Forelimb muscle (tissue), 1 donor: ENCODE results near the gene LRRC15. TPM values are rescaled to one million over a fixed set of nuclear protein-coding genes. Genes with fewer than 3 reads are reported as not detected.

Experiments used
- polyA plus RNA-seq: library from polyadenylated mRNA; unstranded; fragments of 120-200 nt; gene quantifications from one replicate; pipeline ENCODE4 v1.2.1, GENCODE V29; 2013; ENCODE audit not compliant: insufficient read length

The LRRC15 gene
- polyA plus RNA-seq, 1 donor: 0.18 TPM

Other genes with a start within 250 kb of the LRRC15 start
- gene HES1, start 233.6 kb downstream of the LRRC15 start, polyA plus RNA-seq: 30.3 TPM
- not detected for gene CPN2, start 18.4 kb downstream of the LRRC15 start, polyA plus RNA-seq
- 0.35 TPM for gene GP5, start 29.5 kb upstream of the LRRC15 start, polyA plus RNA-seq
- gene ATP13A3, start 117.3 kb upstream of the LRRC15 start, polyA plus RNA-seq: 22.6 TPM